ENCODE results near the gene HOXB1. TPM values are rescaled to one million over a fixed set of nuclear protein-coding genes. Genes with fewer than 3 reads are reported as not detected.
A peak's percentile ranks its signal among the peaks of the same experiment; 100 is the strongest.

HOXB1 gene
- total RNA-seq, 4 donors from 2014 or later: not detected

GRCh38 chr17:48547808-48548522, 17.2 kb upstream of the HOXB1 start:
- peaks cover 0 to 23% (median 3%) of the 10 kb centered on the region in 3 donors for H3K36me3 ChIP-seq
- peak in 2 of 3 donors; percentile 51 to 71 for DNase-seq
- H3K4me3 ChIP-seq: peak overlapping the region in 1 of 4 donors; percentile 21
- H3K9me3 ChIP-seq: no peaks in the 10 kb centered on the region
- no peak for TF ChIP-seq CTCF (IDR thresholded peaks at IDR 0.05)
- no peak for TF ChIP-seq POLR2A (IDR thresholded peaks at IDR 0.05)
- peak overlapping the region; percentile 58 to 96 (median 78) for H3K27ac ChIP-seq
- no peaks in the 10 kb centered on the region for H3K27me3 ChIP-seq
- H3K4me1 ChIP-seq: peaks cover 0 to 42% (median 2%) of the 10 kb centered on the region in 4 donors

GRCh38 chr17:48546924-48547807, 16.4 kb upstream of the HOXB1 start:
- Histone ChIP-seq H3K4me3 (peak overlapping the region in 1 of 4 donors; percentile 21), H3K4me1 (peaks cover 0 to 36% (median 2%) of the 10 kb centered on the region in 4 donors), H3K27ac (peak overlapping the region; percentile 58 to 96 (median 78)), H3K27me3 (no peaks in the 10 kb centered on the region), H3K36me3 (peaks cover 0 to 23% (median 3%) of the 10 kb centered on the region in 3 donors), H3K9me3 (no peaks in the 10 kb centered on the region)
- no peak for TF ChIP-seq POLR2A (IDR thresholded peaks at IDR 0.05)
- no peak for DNase-seq

- Histone ChIP-seq H3K9me3 (no peaks in the 10 kb centered on the region), H3K27ac (peak overlapping the region; percentile 76 to 96 (median 87)), H3K4me1 (peaks cover 0 to 32% (median 2%) of the 10 kb centered on the region in 4 donors), H3K4me3 (no peak overlapping the region), H3K27me3 (no peaks in the 10 kb centered on the region), H3K36me3 (peaks cover 0 to 16% (median 3%) of the 10 kb centered on the region in 3 donors)
- TF ChIP-seq POLR2A (IDR thresholded peaks at IDR 0.05) (no peak), CTCF (IDR thresholded peaks at IDR 0.05) (no peak)
- DNase-seq: no peak
Measured at GRCh38 chr17:48546137-48546923, 15.5 kb upstream of the HOXB1 start.

GRCh38 chr17:48545539-48545938, 14.7 kb upstream of the HOXB1 start:
- DNase-seq: no peak
- peaks cover 0 to 30% (median 2%) of the 10 kb centered on the region in 4 donors for H3K4me1 ChIP-seq
- no peaks in the 10 kb centered on the region for H3K27me3 ChIP-seq
- H3K4me3 ChIP-seq: no peak overlapping the region
- peaks cover 0 to 13% (median 3%) of the 10 kb centered on the region in 3 donors for H3K36me3 ChIP-seq
- TF ChIP-seq POLR2A (IDR thresholded peaks at IDR 0.05) (no peak), CTCF (IDR thresholded peaks at IDR 0.05) (no peak)
- H3K27ac ChIP-seq: peak overlapping the region; percentile 76 to 96 (median 87)
- no peaks in the 10 kb centered on the region for H3K9me3 ChIP-seq

GRCh38 chr17:48545022-48545375, 14.2 kb upstream of the HOXB1 start, which contains the start of gene HOXB2:
Gene HOXB2, minus strand, starts transcription at chr17:48545109. Its CDS starts 198 bp downstream, at chr17:48544911.
- H3K9me3 ChIP-seq: no peaks in the 10 kb centered on the region
- no peak for DNase-seq
- no peak for TF ChIP-seq CTCF (IDR thresholded peaks at IDR 0.05)
- no peak for TF ChIP-seq POLR2A (IDR thresholded peaks at IDR 0.05)
- H3K36me3 ChIP-seq: peaks cover 0 to 8% (median 0%) of the 10 kb centered on the region in 3 donors
- H3K27ac ChIP-seq: peak within 1 kb of the TSS; percentile 76 to 96 (median 87)
- peak within 1 kb of the TSS; percentile 45 to 70 (median 58) for H3K4me3 ChIP-seq
- no peaks in the 10 kb centered on the region for H3K27me3 ChIP-seq
- H3K4me1 ChIP-seq: peaks cover 0 to 25% (median 2%) of the 10 kb centered on the region in 4 donors
